NCI-H2171 (cell line): ENCODE data around the gene PPFIA2.

Experiments used
- DNase-seq: peaks from one replicate; lab custom pipeline; 2025; lab: John Stamatoyannopoulos, UW

The PPFIA2 gene

GRCh38 chr12:81441629-81442028 lies 317.5 kb downstream of the PPFIA2 start:
- no peak for DNase-seq

GRCh38 chr12:81440001-81440400 lies 319.1 kb downstream of the PPFIA2 start:
- DNase-seq, result no peak

- DNase-seq, result no peak
These were observed 319.8 kb downstream of the PPFIA2 start for GRCh38 chr12:81439344-81439743.

- no peak for DNase-seq
These were observed 342.1 kb downstream of the PPFIA2 start for GRCh38 chr12:81417056-81417455.

- no peak for DNase-seq
These were observed 342.6 kb downstream of the PPFIA2 start for GRCh38 chr12:81416571-81416970.

- no peak for DNase-seq
These were observed 344.7 kb downstream of the PPFIA2 start for GRCh38 chr12:81414441-81414840.

GRCh38 chr12:81412940-81413339 lies 346.2 kb downstream of the PPFIA2 start:
- no peak for DNase-seq

GRCh38 chr12:81403348-81403747 lies 355.8 kb downstream of the PPFIA2 start:
- no peak for DNase-seq

- no peak for DNase-seq
These were observed 357.9 kb downstream of the PPFIA2 start for GRCh38 chr12:81401241-81401640.

GRCh38 chr12:81400024-81400423 lies 359.1 kb downstream of the PPFIA2 start:
- no peak for DNase-seq

- DNase-seq, result no peak
These were observed 363.7 kb downstream of the PPFIA2 start for GRCh38 chr12:81395431-81395830.

- DNase-seq, result no peak
These were observed 369.5 kb downstream of the PPFIA2 start for GRCh38 chr12:81389550-81390099.

GRCh38 chr12:81386101-81386500 lies 373.0 kb downstream of the PPFIA2 start:
- no peak for DNase-seq

GRCh38 chr12:81381951-81382350 lies 377.2 kb downstream of the PPFIA2 start:
- no peak for DNase-seq

- no peak for DNase-seq
These were observed 380.4 kb downstream of the PPFIA2 start for GRCh38 chr12:81378601-81379285.

GRCh38 chr12:81377771-81378170 lies 381.4 kb downstream of the PPFIA2 start:
- no peak for DNase-seq

GRCh38 chr12:81375969-81376368 lies 383.2 kb downstream of the PPFIA2 start:
- no peak for DNase-seq

- DNase-seq, result no peak
These were observed 388.7 kb downstream of the PPFIA2 start for GRCh38 chr12:81370456-81370855.

GRCh38 chr12:81369175-81369574 lies 390.0 kb downstream of the PPFIA2 start:
- DNase-seq, result no peak

GRCh38 chr12:81365284-81365683 lies 393.9 kb downstream of the PPFIA2 start:
- DNase-seq, result no peak

- DNase-seq, result no peak
These were observed 398.2 kb downstream of the PPFIA2 start for GRCh38 chr12:81360916-81361315.

GRCh38 chr12:81359736-81360135 lies 399.4 kb downstream of the PPFIA2 start:
- no peak for DNase-seq

- DNase-seq, result no peak
These were observed 404.7 kb downstream of the PPFIA2 start for GRCh38 chr12:81354327-81354932.

GRCh38 chr12:81350309-81350708 lies 408.8 kb downstream of the PPFIA2 start:
- DNase-seq, result no peak
